K562 (cell line): ENCODE measurements around the gene RALGPS1. TPM values are rescaled to one million over a fixed set of nuclear protein-coding genes. Genes with fewer than 3 reads are reported as not detected.
A peak's percentile ranks its signal among the peaks of the same experiment; 100 is the strongest.

Experiments used
- ATAC-seq: fragments of 200-7000 bp; cut with Tn5 transposase; 3 replicates; pipeline ENCODE4 v1.9.1; 2020; ENCODE audit warnings: moderate library complexity
- BruUV-seq: library from RNA; stranded (reverse); fragments of 400-500 nt; replicated peaks from 2 replicates; lab custom pipeline; 2021; lab: Mats Ljungman, UMichigan
- CTCF ChIA-PET: fragments of 300-600 bp; formaldehyde crosslinking; extraction: SDS; loops from one replicate; lab custom pipeline; 2021; ENCODE audit warnings: low intra/inter-chr PET ratio; lab: Yijun Ruan, JAX
- POLR2A ChIA-PET: fragments of 300-600, 350-650 bp; sonication (Branson Sonifier 250); formaldehyde crosslinking; extraction: SDS; loops from one replicate; lab custom pipeline; 2021; ENCODE audit warnings: antibody characterized with exemption, inconsistent platforms; lab: Yijun Ruan, JAX
- DNase-seq, 4 experiments: peaks; one replicate each; pipeline versions ENCODE4 v3.0.0 to v3.0.0-alpha.2; 2011 to 2018; ENCODE audit warnings: low spot score in 3 of 4, mixed read lengths in 3 of 4; ENCODE audit errors: extremely low read depth in 1 of 4
- FAIRE-seq: peaks from 2 replicates; lab custom pipeline; 2011; peaks lifted over from hg19 to GRCh38; lab: Jason Lieb, UNC
- H2AFZ ChIP-seq: 2 replicates; pipeline ENCODE4 v1.6.0; 2011; ENCODE audit warnings: low read depth, low read length, control low read depth, inconsistent platforms
- H3K27ac ChIP-seq: fragments of 200-600 bp; 3 replicates; pipeline ENCODE4 v1.8.0; 2011; ENCODE audit warnings: low read depth, mild to moderate bottlenecking, control low read depth, inconsistent platforms, low read length, moderate library complexity, mixed read lengths; ENCODE audit errors: extremely low read depth
- H3K27me3 ChIP-seq, 2 experiments: fragments of 300-600 bp in 1 of 2; 2 replicates in 1 of 2; 3 replicates in 1 of 2; pipeline versions ENCODE4 v1.6.0 to v1.8.0; 2011; ENCODE audit warnings: inconsistent platforms in 2 of 2, low read length in 2 of 2, mild to moderate bottlenecking in 1 of 2, mixed read lengths in 1 of 2, moderate library complexity in 1 of 2; ENCODE audit not compliant: control insufficient read depth in 2 of 2, insufficient read depth in 2 of 2
- H3K36me3 ChIP-seq: fragments of 300-600 bp; 3 replicates; pipeline ENCODE4 v1.8.0; 2011; ENCODE audit warnings: mild to moderate bottlenecking, low read length, inconsistent platforms; ENCODE audit not compliant: control insufficient read depth, insufficient read depth
- H3K4me1 ChIP-seq, 2 experiments: fragments of 200-600 bp in 1 of 2; replicated peaks in 1 of 2; 2 replicates in 1 of 2; 3 replicates in 1 of 2; pipeline versions ENCODE4 v1.5.1 to v1.8.0; 2011; ENCODE audit warnings: inconsistent platforms in 2 of 2, low read length in 2 of 2, mild to moderate bottlenecking in 1 of 2, mixed read lengths in 1 of 2, moderate library complexity in 1 of 2; ENCODE audit not compliant: control insufficient read depth in 2 of 2, insufficient read depth in 2 of 2
- H3K4me2 ChIP-seq: 2 replicates; pipeline ENCODE4 v1.6.1; 2011; ENCODE audit warnings: low read length, control low read depth, inconsistent platforms, mixed read lengths; ENCODE audit not compliant: insufficient read depth
- H3K4me3 ChIP-seq: fragments of 200-600 bp; sonication (generic), shearing (Covaris generic); 2 replicates; pipeline ENCODE4 v1.5.1; 2016; ENCODE audit warnings: control low read depth, inconsistent platforms
- H3K79me2 ChIP-seq: fragments of 200-600 bp; 3 replicates; pipeline ENCODE4 v1.8.0; 2011; ENCODE audit warnings: low read length, inconsistent platforms; ENCODE audit not compliant: control insufficient read depth, insufficient read depth
- H3K9ac ChIP-seq, 2 experiments: 2 replicates each; pipeline versions ENCODE4 v1.6.0 to v1.6.1; 2011; ENCODE audit warnings: low read depth in 2 of 2, low read length in 2 of 2, control low read depth in 1 of 2, inconsistent platforms in 1 of 2, mild to moderate bottlenecking in 1 of 2, mixed read lengths in 1 of 2; ENCODE audit not compliant: insufficient read depth in 1 of 2
- H3K9me1 ChIP-seq: one replicate; pipeline ENCODE4 v1.6.0; 2011; ENCODE audit warnings: inconsistent platforms, mild to moderate bottlenecking, low read length, moderate library complexity; ENCODE audit not compliant: control insufficient read depth, insufficient read depth
- H3K9me3 ChIP-seq: replicated peaks from 2 replicates; pipeline ENCODE4 v1.5.1; 2011; ENCODE audit warnings: low read depth, low read length, inconsistent platforms; ENCODE audit not compliant: control insufficient read depth, insufficient read depth
- H4K20me1 ChIP-seq: replicated peaks from 2 replicates; pipeline ENCODE4 v1.6.1; 2011; ENCODE audit warnings: low read length, inconsistent platforms, mixed read lengths; ENCODE audit not compliant: control insufficient read depth, insufficient read depth
- ATF4 ChIP-seq: fragments of 450-650 bp; formaldehyde crosslinking; IDR thresholded peaks from 2 replicates; pipeline ENCODE4 v1.4.0; 2022; ENCODE audit warnings: mild to moderate bottlenecking, moderate library complexity
- EGR1 ChIP-seq: fragments of 450-650 bp; conservative IDR thresholded peaks from 2 replicates; pipeline ENCODE4 v1.6.1; 2017; ENCODE audit warnings: mild to moderate bottlenecking
- PHF8 ChIP-seq: fragments of 200-600 bp; sonication (generic); IDR thresholded peaks from 2 replicates; pipeline ENCODE4 v1.6.1; 2012; ENCODE audit warnings: mixed run types, mild to moderate bottlenecking, inconsistent platforms, low read length, moderate library complexity, borderline replicate concordance
- ZNF347 ChIP-seq: fragments of 450-650 bp; formaldehyde crosslinking; IDR thresholded peaks from 2 replicates; pipeline ENCODE4 v1.4.0; 2020; ENCODE audit warnings: low read depth, mild to moderate bottlenecking, moderate library complexity
- ZNF408 ChIP-seq: fragments of 250-450 bp; sonication (Bioruptor Pico); IDR thresholded peaks from 2 replicates; pipeline ENCODE4 v1.4.0; 2020; ENCODE audit warnings: low read depth, mild to moderate bottlenecking, moderate library complexity
- ZNF609 ChIP-seq: sonication (generic); formaldehyde crosslinking; IDR thresholded peaks from 2 replicates; pipeline ENCODE4 v1.8.1; 2023; ENCODE audit warnings: missing genetic modification reagents, mild to moderate bottlenecking, borderline replicate concordance
- ZNF668 ChIP-seq: fragments of 250-450 bp; sonication (Bioruptor Pico); IDR thresholded peaks from 2 replicates; pipeline ENCODE4 v1.8.0; 2022; ENCODE audit warnings: mild to moderate bottlenecking, inconsistent platforms
- WGBS: fragments of 100-300 bp; shearing (Covaris generic); methylation state at CpG from one replicate; pipeline ENCODE4 v1.1.6; 2016; ENCODE audit warnings: low coverage, mixed read lengths; ENCODE audit not compliant: insufficient coverage; ENCODE audit errors: missing lambda C conversion rate; 5-methylcytosine and 5-hydroxymethylcytosine counted together
- in situ Hi-C: fragments of 300-500 bp; cut with MboI; formaldehyde crosslinking; loops from 4 replicates; pipeline ENCODE4 v1.15.0; 2018; ENCODE audit warnings: inconsistent platforms, mixed read lengths
- intact Hi-C: fragments of 100-400 bp; cut with micrococcal nuclease; formaldehyde crosslinking; loops from 2 replicates; pipeline ENCODE4 v1.14.2; 2022
- polyA plus RNA-seq, 8 experiments: library from polyadenylated mRNA; depleted of rRNA in 4 of 8; stranded (reverse) in 5 of 8; unstranded in 3 of 8; fragments of >200 nt; fragmentation: Nextera tagmentation in 2 of 8; fragmentation: Illumina TruSeq in 1 of 8; extraction: Ambion mirVana in 2 of 8; extraction: Trizol in 1 of 8; gene quantifications; 2 replicates each; pipeline versions ENCODE4 v1.2.1 to v1.2.3, GENCODE V29; 2011 to 2014; ENCODE audit warnings: inconsistent platforms in 1 of 8, missing spikeins in 1 of 8
- total RNA-seq, 7 experiments: library from RNA; depleted of rRNA in 6 of 7; stranded (reverse); fragments of >200 nt in 6 of 7; fragmentation: Illumina TruSeq in 2 of 7; extraction: Trizol in 2 of 7; gene quantifications; 2 replicates each; pipeline versions ENCODE4 v1.2.1 to v1.2.3, GENCODE V29; 2011 to 2021; ENCODE audit warnings: low replicate concordance in 1 of 7

RALGPS1 gene
- total and polyA plus RNA-seq, 9 of the 15 experiments (the other 6 are each of a cell fraction or from before 2014, with no cell fraction given), result 0.04 to 2.6 (median 1.5) TPM

- intact Hi-C loops, result no loop called here
- H3K9me3 ChIP-seq, result no peaks in the 10 kb centered on the region
- BruUV-seq, result no TSS peak
- ChIA-PET CTCF (no interaction called here), POLR2A (interaction anchor here (0.9 to 1.8 kb wide), 6 partner anchors 11 to 34 kb away, joined by 3 to 6 read pairs (median 3); no protein-coding TSS in a partner anchor)
- H3K27me3 ChIP-seq, result peaks cover 11 to 37% of the 10 kb centered on the region in 2 experiments; a peak in 3 of 5 replicates
- WGBS, result 45% methylated on average over 10 of the region's 10 CpGs
- H3K4me3 ChIP-seq, result no peak overlapping the region
- H3K4me1 ChIP-seq, result peaks cover 9 to 21% of the 10 kb centered on the region in 2 experiments
- no peak for ATAC-seq
- no peaks in the 10 kb centered on the region for H3K79me2 ChIP-seq
- no peak overlapping the region for H3K9ac ChIP-seq
- DNase-seq, result no peak
- H3K9me1 ChIP-seq, result no peaks in the 10 kb centered on the region
- no peaks in the 10 kb centered on the region for H3K36me3 ChIP-seq
- no peak overlapping the region for H3K27ac ChIP-seq
- TF ChIP-seq ZNF408 (CRISPR knock-in tag), result no peak
- 0 out of 2 replicates have a peak, but pooled peaks have one; percentile 17 for TF ChIP-seq EGR1
- TF ChIP-seq, all 486 proteins: peak for 1
- no peak overlapping the region for H2AFZ ChIP-seq
- in situ Hi-C loops, result no loop called here
- FAIRE-seq, result no peak
- H3K4me2 ChIP-seq, result no peak overlapping the region; the same call in 1 of the 2 replicates
- 0 out of 2 replicates have a peak, but pooled peaks cover 3% of the 10 kb centered on the region for H4K20me1 ChIP-seq
These were observed 216.3 kb downstream of the RALGPS1 start for GRCh38 chr9:127130661-127131538.

GRCh38 chr9:127131871-127132270, 217.3 kb downstream of the RALGPS1 start:
- ATAC-seq, result no peak
- POLR2A ChIA-PET, result interaction anchor here (1.0 kb wide), 1 partner anchor 22 kb away, joined by 3 read pairs; no protein-coding TSS in a partner anchor
- H3K27ac ChIP-seq, result no peak overlapping the region
- TF ChIP-seq ZNF668 (CRISPR knock-in tag) (no peak), PHF8 (no peak), ATF4 (CRISPR knock-in tag) (no peak), ZNF609 (CRISPR knock-in tag) (no peak), ZNF347 (no peak)

More at GRCh38 chr9:127131871-127132270, 217.3 kb downstream of the RALGPS1 start:
- Histone ChIP-seq H3K9ac (no peak overlapping the region), H3K79me2 (no peaks in the 10 kb centered on the region), H3K9me1 (no peaks in the 10 kb centered on the region), H3K36me3 (no peaks in the 10 kb centered on the region), H3K4me2 (no peak overlapping the region), H3K4me1 (peaks cover 9 to 21% of the 10 kb centered on the region in 2 experiments), H3K9me3 (no peaks in the 10 kb centered on the region), H3K27me3 (peaks cover 11 to 46% of the 10 kb centered on the region in 2 experiments; a peak in 3 of 5 replicates), H3K4me3 (no peak overlapping the region), H2AFZ (no peak overlapping the region), H4K20me1 (0 out of 2 replicates have a peak, but pooled peaks cover 3% of the 10 kb centered on the region)
- no peak for FAIRE-seq
- no peak for DNase-seq
- in situ Hi-C loops, result no loop called here
- intact Hi-C loops, result no loop called here
- BruUV-seq, result no TSS peak
- 23% methylated on average over 6 of the region's 6 CpGs for WGBS
- CTCF ChIA-PET, result no interaction called here
